CD4-positive, alpha-beta T cell treated with Interleukin-15 for 1 hour (primary cell): ENCODE data around the gene ABI3.
"Not testable (repeated sequence)": the region's sequence is repeated elsewhere in the genome, so short reads cannot be mapped to it uniquely, and the experiment has no call there.

ENCODE experiments used
- DNase-seq: peaks from one replicate; pipeline ENCODE4 v3.0.0-alpha.2; 2020

The ABI3 gene

GRCh38 chr17:49254066-49254465, 43.6 kb downstream of the ABI3 start:
- no peak for DNase-seq

DNA sequence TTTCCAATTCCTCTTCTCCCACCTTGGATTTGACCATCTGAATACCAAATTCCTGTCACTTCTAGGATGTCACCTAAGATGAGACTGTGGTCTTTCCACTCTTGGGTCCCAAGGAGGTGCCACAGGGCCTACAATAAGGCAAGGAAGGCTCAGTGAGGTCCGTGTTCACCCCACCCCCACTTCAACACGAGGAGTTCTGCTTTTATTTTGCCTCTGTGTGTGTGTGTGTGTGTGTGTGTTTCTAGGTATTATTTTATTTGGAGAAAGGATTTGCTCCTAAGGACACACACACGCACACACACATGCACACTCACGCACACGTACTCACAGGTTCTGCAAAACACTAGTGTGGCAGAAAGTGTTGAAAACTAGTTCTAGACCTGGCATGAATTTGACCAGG, 44.6 kb downstream of the ABI3 start:
- DNase-seq, result no peak

DNA sequence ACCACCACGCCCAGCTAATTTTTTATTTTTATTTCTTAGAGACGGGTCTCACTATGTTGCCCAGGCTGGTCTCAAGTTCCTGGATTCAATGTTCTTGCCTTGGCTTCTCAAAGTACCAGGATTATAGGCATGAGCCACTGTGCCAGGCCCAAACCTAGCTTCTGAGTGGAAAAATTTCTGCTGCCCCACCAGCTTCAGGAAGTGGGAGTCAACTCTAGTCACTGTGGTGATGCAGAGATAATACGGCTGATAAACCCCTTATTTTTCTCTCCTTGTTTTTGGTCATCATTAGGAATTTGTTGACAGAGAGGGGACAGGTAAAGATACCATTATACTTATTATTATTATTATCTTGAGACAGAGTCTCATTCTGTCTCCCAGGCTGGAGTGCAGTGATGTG, 47.9 kb downstream of the ABI3 start:
- no peak for DNase-seq

DNA sequence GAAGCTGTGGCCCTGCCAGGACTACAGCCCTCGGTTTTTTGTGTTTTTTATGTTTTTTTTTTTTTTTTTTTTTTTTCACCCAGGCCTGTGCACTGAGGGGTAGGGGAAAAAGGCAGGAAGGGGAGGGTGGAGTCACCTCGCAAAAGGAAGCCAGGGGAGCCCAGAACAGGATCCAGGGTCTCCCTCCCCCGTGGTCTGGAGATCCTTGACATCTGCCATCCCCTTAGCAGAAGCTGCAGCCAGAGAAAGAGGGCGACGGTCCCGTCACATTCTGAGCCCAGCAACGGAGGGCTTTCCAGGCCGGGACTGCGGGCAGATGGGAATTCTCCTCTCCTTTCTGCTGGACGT, 49.1 kb downstream of the ABI3 start:
- no peak for DNase-seq

DNA sequence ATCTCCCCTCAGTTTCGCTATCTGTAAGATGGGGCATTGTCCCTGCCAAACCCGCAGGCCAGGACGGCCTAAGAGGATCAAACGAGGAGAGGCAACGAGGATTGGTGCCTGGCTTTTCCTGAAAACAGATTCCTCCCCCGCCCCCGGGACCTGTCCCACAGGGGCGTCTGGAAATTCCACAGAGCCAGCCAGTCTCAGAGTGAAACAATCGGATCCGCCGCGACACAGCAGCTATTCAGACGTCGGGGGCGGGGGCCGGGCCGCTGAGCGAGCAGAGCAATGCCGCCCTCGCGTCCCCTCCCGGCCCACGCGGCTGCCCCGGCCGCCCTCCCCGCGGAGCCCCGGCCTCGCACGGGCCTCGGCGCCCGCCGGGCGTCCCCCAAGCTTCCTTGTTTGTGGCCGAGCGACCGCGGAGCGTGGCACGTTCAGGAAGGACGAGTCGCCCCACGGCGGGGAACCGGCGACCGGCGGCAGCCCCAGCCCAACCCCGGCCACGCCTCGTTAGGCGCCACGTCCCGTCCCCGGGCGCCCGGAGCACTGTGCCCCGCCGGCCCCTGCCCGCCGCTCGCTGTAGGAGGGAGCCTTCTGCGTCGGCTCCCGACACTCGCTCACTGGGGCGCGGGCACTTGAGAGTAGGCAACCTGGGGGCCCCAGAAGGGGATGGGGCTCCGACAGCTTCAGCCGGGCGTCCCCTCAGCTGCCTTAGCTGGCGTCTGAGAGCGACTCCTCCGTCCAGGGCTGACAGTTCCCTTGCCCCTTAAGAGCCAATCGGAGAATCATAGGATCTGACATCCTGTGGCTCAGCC, 49.7 kb downstream of the ABI3 start:
- DNase-seq, result peak; percentile 50

GRCh38 chr17:49260817-49261291, 50.3 kb downstream of the ABI3 start:
- DNase-seq, result no peak

DNA sequence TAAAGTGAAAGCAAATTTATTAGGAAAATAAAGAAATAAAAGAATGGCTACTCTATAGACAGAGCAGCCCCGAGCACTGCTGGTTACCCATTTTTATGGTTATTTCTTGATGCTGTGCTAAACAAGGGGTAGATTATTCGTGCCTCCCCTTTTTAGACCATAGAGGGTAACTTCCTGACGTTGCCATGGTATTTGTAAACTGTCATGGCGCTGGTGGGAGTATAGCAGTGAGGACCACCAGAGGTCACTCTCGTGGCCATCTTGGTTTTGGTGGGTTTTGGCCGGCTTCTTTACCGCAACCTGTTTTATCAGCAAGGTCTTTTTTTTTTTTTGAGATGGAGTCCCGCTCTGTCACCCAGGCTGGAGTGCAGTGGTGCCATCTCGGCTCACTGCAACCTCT, 51.0 kb downstream of the ABI3 start:
- DNase-seq, result not testable (repeated sequence)

- no peak for DNase-seq
Measured at GRCh38 chr17:49266233-49266632, 55.7 kb downstream of the ABI3 start.

- no peak for DNase-seq
Measured at GRCh38 chr17:49267912-49268311, 57.4 kb downstream of the ABI3 start.

- DNase-seq, result no peak
Measured at GRCh38 chr17:49269356-49269755, 58.8 kb downstream of the ABI3 start.
